NCI-H187 treated with DMSO at 0.1 percent for 48 hours (cell line): ENCODE results near the gene SYT15B.
"Not testable (repeated sequence)": the region's sequence is repeated elsewhere in the genome, so short reads cannot be mapped to it uniquely, and the experiment has no call there.

Experiments
- DNase-seq: peaks from one replicate; lab custom pipeline; 2025; lab: John Stamatoyannopoulos, UW

SYT15B gene

DNA sequence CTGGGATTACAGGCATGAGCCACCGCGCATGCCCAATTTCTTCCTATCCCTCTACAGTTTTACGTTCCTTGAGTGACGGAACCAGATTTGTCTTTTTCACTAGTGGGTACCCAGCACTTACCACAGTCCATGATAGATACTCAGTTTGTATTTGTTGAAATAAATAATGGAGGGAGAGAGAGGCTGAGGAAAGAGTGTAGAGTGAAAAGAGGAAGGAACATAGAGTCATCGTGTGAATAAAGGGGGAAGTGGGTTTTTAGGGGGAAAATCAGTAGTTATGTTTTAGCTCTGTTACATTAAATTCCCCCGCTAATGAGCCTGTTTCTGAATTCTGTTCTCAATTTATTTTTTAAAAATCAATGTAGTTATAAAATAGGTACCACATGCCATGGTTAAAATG is 37.7 kb downstream of the SYT15B start:
- not testable (repeated sequence) for DNase-seq

DNA sequence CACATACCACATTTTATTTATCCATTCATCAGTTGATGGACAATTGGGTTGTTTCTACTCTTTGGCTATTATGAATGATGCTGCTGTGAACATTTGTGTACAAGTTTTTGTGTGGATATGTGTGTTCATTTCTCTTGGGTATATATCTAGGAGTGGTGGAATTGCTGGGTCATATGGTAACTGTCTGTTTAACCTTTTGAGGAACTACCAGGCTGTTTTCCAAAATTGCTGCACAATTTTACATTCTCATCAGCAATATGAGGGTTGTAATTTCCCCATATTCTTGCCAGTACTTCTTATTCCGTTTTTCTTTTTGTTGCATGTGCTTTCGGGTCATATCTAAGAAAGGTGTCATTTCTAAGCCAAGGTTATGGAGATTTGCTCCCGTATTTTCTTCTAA is 38.3 kb downstream of the SYT15B start:
- not testable (repeated sequence) for DNase-seq

- not testable (repeated sequence) for DNase-seq
Observed at GRCh38 chr10:47724119-47724518, 39.3 kb downstream of the SYT15B start.

DNA sequence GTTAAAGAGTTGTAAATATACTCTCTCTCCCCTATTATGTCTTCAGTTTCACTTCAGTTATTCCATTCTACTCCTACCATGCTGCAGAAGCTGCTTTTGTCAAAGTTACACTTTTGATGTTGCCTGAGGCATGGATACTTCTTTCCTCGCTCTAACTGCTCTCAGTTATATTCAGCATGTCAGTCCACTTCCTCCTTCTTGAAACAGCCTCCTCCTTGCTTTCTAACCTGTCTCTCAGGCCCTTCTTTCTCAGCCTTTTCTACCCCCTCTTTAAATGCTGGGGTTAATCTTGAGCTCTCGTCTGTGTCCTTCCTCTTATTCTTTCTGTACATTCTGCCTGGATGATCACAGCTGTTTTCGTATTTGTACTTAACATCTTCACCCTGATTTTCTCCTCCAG is 40.0 kb downstream of the SYT15B start:
- DNase-seq, result not testable (repeated sequence)

- DNase-seq, result not testable (repeated sequence)
Observed at GRCh38 chr10:47717011-47717769, 46.2 kb downstream of the SYT15B start.
